SU-DHL-6 (cell line): ENCODE data around the gene ARL6IP5.

ENCODE experiments used
- EZH2phosphoT487 ChIP-seq: fragments of 200-600 bp; sonication (generic), shearing (Covaris generic); conservative IDR thresholded peaks from 2 replicates; pipeline ENCODE4 v1.6.1; 2018; ENCODE audit warnings: mild to moderate bottlenecking, antibody characterized with exemption, low read length, moderate library complexity, mixed read lengths
- TF ChIP-seq, protein P1 (sequence below): fragments of 200-600 bp; sonication (generic); IDR thresholded peaks from one replicate; pipeline ENCODE4 v1.5.1; 2017; ENCODE audit warnings: antibody characterized with exemption, mild to moderate bottlenecking, low read length, moderate library complexity; ENCODE audit not compliant: insufficient read depth, poor library complexity, severe bottlenecking

DNA sequence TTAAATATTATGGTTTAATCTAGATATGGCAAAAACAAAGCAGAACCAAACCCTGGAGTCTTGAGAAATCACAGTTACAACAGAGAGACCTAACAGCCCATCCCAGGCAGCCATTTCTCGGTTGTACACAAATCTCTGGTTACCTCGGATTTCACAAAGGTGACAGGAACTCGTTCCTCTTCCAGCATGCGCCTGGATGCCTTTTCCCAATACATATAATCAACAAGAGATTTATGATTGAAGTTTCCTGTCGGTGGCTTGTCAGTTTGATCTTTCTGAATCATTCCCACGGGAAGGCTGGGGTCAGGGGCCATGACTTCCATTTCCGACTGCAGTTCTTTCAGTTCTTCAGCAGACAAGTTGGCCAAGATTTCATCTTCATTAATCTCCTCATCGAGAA is 37.2 kb downstream of the ARL6IP5 start:
- TF ChIP-seq, protein P1, sequence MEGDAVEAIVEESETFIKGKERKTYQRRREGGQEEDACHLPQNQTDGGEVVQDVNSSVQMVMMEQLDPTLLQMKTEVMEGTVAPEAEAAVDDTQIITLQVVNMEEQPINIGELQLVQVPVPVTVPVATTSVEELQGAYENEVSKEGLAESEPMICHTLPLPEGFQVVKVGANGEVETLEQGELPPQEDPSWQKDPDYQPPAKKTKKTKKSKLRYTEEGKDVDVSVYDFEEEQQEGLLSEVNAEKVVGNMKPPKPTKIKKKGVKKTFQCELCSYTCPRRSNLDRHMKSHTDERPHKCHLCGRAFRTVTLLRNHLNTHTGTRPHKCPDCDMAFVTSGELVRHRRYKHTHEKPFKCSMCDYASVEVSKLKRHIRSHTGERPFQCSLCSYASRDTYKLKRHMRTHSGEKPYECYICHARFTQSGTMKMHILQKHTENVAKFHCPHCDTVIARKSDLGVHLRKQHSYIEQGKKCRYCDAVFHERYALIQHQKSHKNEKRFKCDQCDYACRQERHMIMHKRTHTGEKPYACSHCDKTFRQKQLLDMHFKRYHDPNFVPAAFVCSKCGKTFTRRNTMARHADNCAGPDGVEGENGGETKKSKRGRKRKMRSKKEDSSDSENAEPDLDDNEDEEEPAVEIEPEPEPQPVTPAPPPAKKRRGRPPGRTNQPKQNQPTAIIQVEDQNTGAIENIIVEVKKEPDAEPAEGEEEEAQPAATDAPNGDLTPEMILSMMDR: no peak
- no peak for TF ChIP-seq EZH2phosphoT487
